Amniotic stem cell (primary cell): ENCODE measurements around the gene WDFY2.

Experiments used
- DNase-seq: peaks from one replicate; lab custom pipeline; 2025; lab: John Stamatoyannopoulos, UW

The WDFY2 gene

GRCh38 chr13:51740698-51741097, 156.4 kb downstream of the WDFY2 start:
- no peak for DNase-seq

GRCh38 chr13:51742031-51742430, 157.8 kb downstream of the WDFY2 start:
- DNase-seq = no peak

- DNase-seq = no peak
Measured at GRCh38 chr13:51742611-51743010, 158.3 kb downstream of the WDFY2 start.

GRCh38 chr13:51745243-51745642, 161.0 kb downstream of the WDFY2 start:
- no peak for DNase-seq

GRCh38 chr13:51746802-51747201, 162.5 kb downstream of the WDFY2 start:
- DNase-seq = no peak

GRCh38 chr13:51747438-51748434, 163.5 kb downstream of the WDFY2 start:
- no peak for DNase-seq

GRCh38 chr13:51756651-51757050, 172.4 kb downstream of the WDFY2 start:
- DNase-seq = no peak

GRCh38 chr13:51758691-51759090, 174.4 kb downstream of the WDFY2 start:
- DNase-seq = no peak

- DNase-seq = no peak
Measured at GRCh38 chr13:51759240-51759639, 175.0 kb downstream of the WDFY2 start.

- DNase-seq = no peak
Measured at GRCh38 chr13:51760592-51760991, 176.3 kb downstream of the WDFY2 start.

- DNase-seq = no peak
Measured at GRCh38 chr13:51761643-51762350, 177.5 kb downstream of the WDFY2 start.

GRCh38 chr13:51763486-51763885, 179.2 kb downstream of the WDFY2 start:
- no peak for DNase-seq

GRCh38 chr13:51764184-51765141, 180.2 kb downstream of the WDFY2 start:
- no peak for DNase-seq

- no peak for DNase-seq
Measured at GRCh38 chr13:51765142-51765515, 180.9 kb downstream of the WDFY2 start.

- DNase-seq = no peak
Measured at GRCh38 chr13:51767100-51767499, 182.8 kb downstream of the WDFY2 start.

- DNase-seq = no peak
Measured at GRCh38 chr13:51768378-51768921, 184.2 kb downstream of the WDFY2 start.

- DNase-seq = no peak
Measured at GRCh38 chr13:51768976-51769375, 184.7 kb downstream of the WDFY2 start.

GRCh38 chr13:51769455-51770127, 185.3 kb downstream of the WDFY2 start:
- no peak for DNase-seq

GRCh38 chr13:51770160-51770559, 185.9 kb downstream of the WDFY2 start:
- DNase-seq = no peak

- DNase-seq = no peak
Measured at GRCh38 chr13:51770681-51771417, 186.6 kb downstream of the WDFY2 start.
